ENCODE data around the gene RTN4RL2.

- TF ChIP-seq CTCF (IDR thresholded peaks at IDR 0.05) (no peak), POLR2AphosphoS5 (IDR thresholded peaks at IDR 0.05) (no peak)
These were observed 43.3 kb upstream of the RTN4RL2 start for GRCh38 chr11:57417056-57417455.
